Upper lobe of right lung (tissue), 1 donor: ENCODE measurements around the gene DOCK1. TPM values are rescaled to one million over a fixed set of nuclear protein-coding genes. Genes with fewer than 3 reads are reported as not detected.

Source experiments
- ATAC-seq: fragments of 200-7000 bp; cut with Tn5 transposase; one replicate; pipeline ENCODE4 v1.9.1; 2020; ENCODE audit warnings: mild to moderate bottlenecking, moderate library complexity
- DNase-seq: peaks from one replicate; pipeline ENCODE4 v3.0.0-alpha.2; 2020
- H3K27ac ChIP-seq: fragments of 200-600 bp; one replicate; pipeline ENCODE4 v1.8.0; 2022
- H3K27me3 ChIP-seq: fragments of 200-600 bp; one replicate; pipeline ENCODE4 v1.8.0; 2022; ENCODE audit warnings: mild to moderate bottlenecking
- H3K36me3 ChIP-seq: fragments of 200-600 bp; one replicate; pipeline ENCODE4 v1.8.0; 2022
- H3K4me1 ChIP-seq: fragments of 200-600 bp; one replicate; pipeline ENCODE4 v1.8.0; 2022
- H3K4me3 ChIP-seq: fragments of 200-600 bp; one replicate; pipeline ENCODE4 v1.8.0; 2022; ENCODE audit warnings: mild to moderate bottlenecking
- H3K9me3 ChIP-seq: fragments of 200-600 bp; one replicate; pipeline ENCODE4 v1.8.0; 2022
- CTCF ChIP-seq: fragments of 200-600 bp; IDR thresholded peaks from one replicate; pipeline ENCODE4 v1.8.0; 2022; ENCODE audit warnings: antibody characterized with exemption
- intact Hi-C: fragments of 100-400 bp; cut with DNase I; formaldehyde crosslinking; loops from one replicate; pipeline ENCODE4 v1.11.0; 2022
- total RNA-seq: library from RNA; stranded (reverse); fragmentation: NEBNext Ultra II Directional; extraction: Animal tissue kit (Norgen Biotek cat#: 25700); gene quantifications from one replicate; pipeline ENCODE4 v1.2.1, GENCODE V29; 2021
- donor health status: DM: no; HTN: yes; CAD: no; lungs with severe emphysema.

The DOCK1 gene
- total RNA-seq, 1 donor from 2014 or later: 46.4 TPM

DNA sequence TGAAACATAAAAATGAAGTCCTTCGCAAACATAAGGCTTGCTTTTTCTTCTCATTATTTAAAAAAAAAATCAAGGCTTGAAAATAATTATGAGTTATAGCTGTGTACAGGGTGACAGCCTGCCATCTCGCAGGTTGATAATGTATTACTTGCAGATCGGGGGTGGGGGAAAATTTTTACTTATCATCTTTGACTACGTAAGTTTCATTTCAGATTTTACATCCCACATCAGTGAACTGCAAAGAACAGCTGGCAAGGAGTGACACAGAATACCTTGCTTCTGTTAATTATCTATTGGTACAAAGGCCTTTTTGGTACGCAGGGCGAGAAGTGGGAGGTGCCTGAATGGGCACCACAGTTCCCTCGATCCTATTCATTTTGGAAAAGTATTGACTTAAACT lies 232.2 kb downstream of the DOCK1 start:
- no peaks in the 10 kb centered on the region for H3K9me3 ChIP-seq
- H3K27ac ChIP-seq: no peak overlapping the region
- no peaks in the 10 kb centered on the region for H3K4me1 ChIP-seq
- peaks cover 6% of the 10 kb centered on the region for H3K36me3 ChIP-seq
- no peak overlapping the region for H3K4me3 ChIP-seq
- intact Hi-C loops: no loop called here
- ATAC-seq (no peak), DNase-seq (no peak)
- no peaks in the 10 kb centered on the region for H3K27me3 ChIP-seq
- TF ChIP-seq CTCF: no peak

GRCh38 chr10:127142136-127142535 lies 236.9 kb downstream of the DOCK1 start:
- DNase-seq: no peak

DNA sequence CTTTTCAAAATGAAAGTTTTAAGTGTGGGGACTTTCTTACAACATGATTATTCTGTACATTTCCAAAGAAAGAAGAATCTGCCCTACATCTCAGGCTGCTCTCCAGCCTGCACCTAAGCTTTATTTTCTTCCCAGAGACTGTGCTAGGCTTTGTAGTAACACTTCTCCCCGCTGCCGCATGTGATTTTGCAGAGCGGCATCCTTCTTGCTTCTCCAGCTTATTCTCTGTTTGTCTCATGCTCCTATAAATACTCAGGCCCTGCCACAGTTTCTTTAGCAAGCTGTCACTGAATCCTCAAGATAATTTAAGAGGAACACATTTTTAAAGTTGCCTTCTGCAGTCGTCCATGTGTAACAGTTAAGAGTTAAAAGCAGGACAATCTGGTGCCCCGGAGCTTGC lies 237.6 kb downstream of the DOCK1 start:
- Histone ChIP-seq H3K36me3 (peaks cover 6% of the 10 kb centered on the region), H3K27ac (no peak overlapping the region), H3K4me1 (no peaks in the 10 kb centered on the region), H3K27me3 (no peaks in the 10 kb centered on the region), H3K4me3 (no peak overlapping the region), H3K9me3 (no peaks in the 10 kb centered on the region)
- ATAC-seq: no peak
- DNase-seq: no peak
- no peak for TF ChIP-seq CTCF
- intact Hi-C loops: no loop called here

More at GRCh38 chr10:127142136-127142535, 236.9 kb downstream of the DOCK1 start:
- no peak overlapping the region for H3K4me3 ChIP-seq
- no peaks in the 10 kb centered on the region for H3K27me3 ChIP-seq
- intact Hi-C loops: no loop called here
- ATAC-seq: no peak
- peaks cover 6% of the 10 kb centered on the region for H3K36me3 ChIP-seq
- TF ChIP-seq CTCF: no peak
- no peak overlapping the region for H3K27ac ChIP-seq
- H3K4me1 ChIP-seq: no peaks in the 10 kb centered on the region
- H3K9me3 ChIP-seq: no peaks in the 10 kb centered on the region

- Histone ChIP-seq H3K27ac (no peak overlapping the region), H3K36me3 (no peaks in the 10 kb centered on the region), H3K4me3 (no peak overlapping the region), H3K27me3 (no peaks in the 10 kb centered on the region), H3K4me1 (no peaks in the 10 kb centered on the region), H3K9me3 (no peaks in the 10 kb centered on the region)
- no peak for DNase-seq
- no peak for ATAC-seq
- TF ChIP-seq CTCF: no peak
- intact Hi-C loops: no loop called here
Observed at GRCh38 chr10:127145173-127145572, 239.9 kb downstream of the DOCK1 start.

DNA sequence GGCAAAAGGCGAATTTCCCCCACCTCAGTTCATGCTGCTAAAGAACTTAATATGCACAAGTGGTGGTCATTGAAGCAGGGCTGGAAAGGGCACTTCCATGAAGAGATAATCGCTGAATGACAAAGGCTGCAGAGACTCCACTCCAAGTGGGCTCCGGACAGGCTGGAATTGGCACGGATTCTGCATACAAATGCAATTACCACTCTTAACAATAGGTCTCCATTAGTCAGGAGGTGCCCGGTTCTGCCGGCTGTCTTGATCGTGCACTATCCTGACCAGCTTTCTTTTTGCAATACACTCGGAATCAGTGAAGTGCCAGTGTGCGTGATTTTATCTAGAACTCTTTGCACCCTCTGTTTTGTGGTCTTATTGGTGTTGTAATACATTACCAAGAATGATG lies 241.4 kb downstream of the DOCK1 start:
- DNase-seq: no peak
- TF ChIP-seq CTCF: no peak

More for the DNA sequence above, 241.4 kb downstream of the DOCK1 start:
- Histone ChIP-seq H3K4me3 (no peak overlapping the region), H3K27me3 (no peaks in the 10 kb centered on the region), H3K27ac (no peak overlapping the region), H3K36me3 (no peaks in the 10 kb centered on the region), H3K9me3 (no peaks in the 10 kb centered on the region), H3K4me1 (no peaks in the 10 kb centered on the region)
- intact Hi-C loops: no loop called here
- no peak for ATAC-seq
